Loucy (cell line): ENCODE results near the gene TECPR1.

Source experiments
- EZH2phosphoT487 ChIP-seq: fragments of 200-600 bp; IDR thresholded peaks from 2 replicates; pipeline ENCODE4 v1.6.1; 2018; ENCODE audit warnings: antibody characterized with exemption, mild to moderate bottlenecking, moderate library complexity, borderline replicate concordance
- TF ChIP-seq, protein P1 (sequence below): fragments of 200-600 bp; sonication (generic); conservative IDR thresholded peaks from 2 replicates; pipeline ENCODE4 v1.5.1; 2014; ENCODE audit warnings: mild to moderate bottlenecking, antibody characterized with exemption, low read length

DNA sequence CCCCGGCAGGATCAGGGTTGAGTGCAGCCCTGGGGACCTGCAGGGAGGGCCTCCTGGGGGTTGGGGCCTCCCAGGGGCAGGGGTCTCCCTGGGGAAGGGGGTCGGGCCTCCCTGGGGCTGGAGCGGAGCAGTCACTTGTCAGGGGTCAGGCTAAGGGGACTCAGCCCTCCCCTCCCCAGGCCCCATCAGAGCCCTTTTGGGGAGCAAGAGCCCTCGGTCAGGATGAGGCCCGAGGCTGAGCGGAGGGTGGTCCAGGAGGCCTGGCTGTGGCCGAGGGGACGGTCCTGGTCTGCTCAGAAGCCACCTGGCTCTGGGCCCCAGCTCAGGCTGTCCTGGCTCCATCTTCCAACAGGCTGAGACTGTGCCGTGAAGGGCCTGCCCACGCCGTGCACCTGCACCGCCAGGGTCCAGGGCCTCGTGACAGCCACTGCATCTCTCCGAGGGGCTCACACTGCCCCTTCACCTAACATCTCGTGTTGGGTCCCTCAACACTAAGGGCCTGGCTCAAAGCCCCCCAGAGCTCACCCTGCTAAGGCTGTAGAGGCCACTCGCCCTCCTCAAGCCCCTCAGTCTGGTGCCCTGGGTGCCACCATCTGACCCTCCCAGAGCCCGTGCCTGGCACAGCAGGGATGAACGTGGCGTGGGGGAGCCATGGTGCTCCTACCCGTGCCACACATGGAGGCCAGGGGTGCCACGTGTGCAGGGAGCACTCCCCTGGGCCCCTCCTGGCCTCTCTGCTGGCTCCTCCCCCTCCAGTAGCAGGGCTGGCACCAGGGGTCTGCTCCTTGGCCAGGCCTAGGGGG is 27.9 kb downstream of the TECPR1 start:
- TF ChIP-seq, protein P1, sequence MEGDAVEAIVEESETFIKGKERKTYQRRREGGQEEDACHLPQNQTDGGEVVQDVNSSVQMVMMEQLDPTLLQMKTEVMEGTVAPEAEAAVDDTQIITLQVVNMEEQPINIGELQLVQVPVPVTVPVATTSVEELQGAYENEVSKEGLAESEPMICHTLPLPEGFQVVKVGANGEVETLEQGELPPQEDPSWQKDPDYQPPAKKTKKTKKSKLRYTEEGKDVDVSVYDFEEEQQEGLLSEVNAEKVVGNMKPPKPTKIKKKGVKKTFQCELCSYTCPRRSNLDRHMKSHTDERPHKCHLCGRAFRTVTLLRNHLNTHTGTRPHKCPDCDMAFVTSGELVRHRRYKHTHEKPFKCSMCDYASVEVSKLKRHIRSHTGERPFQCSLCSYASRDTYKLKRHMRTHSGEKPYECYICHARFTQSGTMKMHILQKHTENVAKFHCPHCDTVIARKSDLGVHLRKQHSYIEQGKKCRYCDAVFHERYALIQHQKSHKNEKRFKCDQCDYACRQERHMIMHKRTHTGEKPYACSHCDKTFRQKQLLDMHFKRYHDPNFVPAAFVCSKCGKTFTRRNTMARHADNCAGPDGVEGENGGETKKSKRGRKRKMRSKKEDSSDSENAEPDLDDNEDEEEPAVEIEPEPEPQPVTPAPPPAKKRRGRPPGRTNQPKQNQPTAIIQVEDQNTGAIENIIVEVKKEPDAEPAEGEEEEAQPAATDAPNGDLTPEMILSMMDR, result no peak
- no peak for TF ChIP-seq EZH2phosphoT487
